H9 (cell line): ENCODE data around the gene CERS1. TPM values are rescaled to one million over a fixed set of nuclear protein-coding genes. Genes with fewer than 3 reads are reported as not detected.

ENCODE experiments used
- DNase-seq: peaks from one replicate; pipeline ENCODE4 v3.0.0-alpha.2; 2017
- H2AFZ ChIP-seq: one replicate; pipeline ENCODE4 v1.6.1; 2013; ENCODE audit warnings: mild to moderate bottlenecking, low read length, control low read depth, moderate library complexity
- H2AK5ac ChIP-seq: 2 replicates; pipeline ENCODE4 v1.6.1; 2013; ENCODE audit warnings: low read length, control low read depth, mixed read lengths; ENCODE audit not compliant: insufficient read length
- H2BK120ac ChIP-seq: one replicate; pipeline ENCODE4 v1.6.1; 2013; ENCODE audit warnings: low read depth, mild to moderate bottlenecking, low read length, control low read depth, inconsistent platforms; ENCODE audit not compliant: poor library complexity, severe bottlenecking
- H2BK12ac ChIP-seq: 2 replicates; pipeline ENCODE4 v1.6.1; 2013; ENCODE audit warnings: low read length, control low read depth, mixed read lengths, low read depth; ENCODE audit not compliant: insufficient read length
- H2BK15ac ChIP-seq: 2 replicates; pipeline ENCODE4 v1.6.1; 2013; ENCODE audit warnings: low read depth, low read length, control low read depth
- H2BK20ac ChIP-seq: one replicate; pipeline ENCODE4 v1.6.1; 2013; ENCODE audit warnings: low read depth, mild to moderate bottlenecking, low read length, control low read depth, inconsistent platforms; ENCODE audit not compliant: poor library complexity, severe bottlenecking
- H2BK5ac ChIP-seq: 2 replicates; pipeline ENCODE4 v1.6.1; 2013; ENCODE audit warnings: low read length, control low read depth, mixed read lengths; ENCODE audit not compliant: insufficient read length
- H3K14ac ChIP-seq: 2 replicates; pipeline ENCODE4 v1.6.1; 2013; ENCODE audit warnings: low read length, control low read depth; ENCODE audit not compliant: insufficient read depth
- H3K18ac ChIP-seq: 2 replicates; pipeline ENCODE4 v1.6.1; 2013; ENCODE audit warnings: low read depth, mild to moderate bottlenecking, mixed read lengths, low read length, control low read depth; ENCODE audit not compliant: insufficient read length
- H3K23ac ChIP-seq: 2 replicates; pipeline ENCODE4 v1.6.1; 2013; ENCODE audit warnings: low read length, control low read depth, mixed read lengths, low read depth; ENCODE audit not compliant: insufficient read length
- H3K23me2 ChIP-seq: 2 replicates; pipeline ENCODE4 v1.6.1; 2013; ENCODE audit warnings: low read depth, mild to moderate bottlenecking, mixed read lengths, low read length, control low read depth; ENCODE audit not compliant: insufficient read length, poor library complexity, severe bottlenecking
- H3K27ac ChIP-seq: 2 replicates; pipeline ENCODE4 v1.5.1; 2013; ENCODE audit warnings: low read length, control low read depth, mixed read lengths, low read depth; ENCODE audit not compliant: insufficient read length
- H3K27me3 ChIP-seq: 2 replicates; pipeline ENCODE4 v1.6.1; 2013; ENCODE audit warnings: low read length, control low read depth, inconsistent platforms; ENCODE audit not compliant: insufficient read depth
- H3K4ac ChIP-seq: 2 replicates; pipeline ENCODE4 v1.6.1; 2013; ENCODE audit warnings: low read depth, mild to moderate bottlenecking, control low read depth, inconsistent platforms, low read length, moderate library complexity
- H3K4me1 ChIP-seq: 2 replicates; pipeline ENCODE4 v1.6.1; 2013; ENCODE audit warnings: low read length, control low read depth, inconsistent platforms; ENCODE audit not compliant: insufficient read depth
- H3K4me2 ChIP-seq: 2 replicates; pipeline ENCODE4 v1.6.1; 2013; ENCODE audit warnings: low read length, control low read depth, mixed read lengths; ENCODE audit not compliant: insufficient read length, insufficient read depth
- H3K56ac ChIP-seq: 2 replicates; pipeline ENCODE4 v1.6.1; 2013; ENCODE audit warnings: low read depth, mild to moderate bottlenecking, mixed read lengths, low read length, control low read depth; ENCODE audit not compliant: insufficient read length
- H3K79me1 ChIP-seq: 2 replicates; pipeline ENCODE4 v1.6.1; 2013; ENCODE audit warnings: low read depth, mild to moderate bottlenecking, moderate library complexity, low read length, control low read depth, inconsistent platforms; ENCODE audit not compliant: insufficient read depth, poor library complexity, severe bottlenecking
- H3K79me2 ChIP-seq: 2 replicates; pipeline ENCODE4 v1.6.1; 2013; ENCODE audit warnings: low read length, control low read depth, inconsistent platforms; ENCODE audit not compliant: insufficient read depth
- H3K9ac ChIP-seq: 2 replicates; pipeline ENCODE4 v1.6.1; 2013; ENCODE audit warnings: low read length, control low read depth, mixed read lengths; ENCODE audit not compliant: insufficient read length; ENCODE audit errors: extremely low read depth
- H3K9me3 ChIP-seq: one replicate; pipeline ENCODE4 v1.6.1; 2013; ENCODE audit warnings: low read depth, low read length, inconsistent platforms; ENCODE audit not compliant: control insufficient read depth
- H3T11ph ChIP-seq: one replicate; pipeline ENCODE4 v1.6.1; 2013; ENCODE audit warnings: mild to moderate bottlenecking, low read length, control low read depth, inconsistent platforms
- H4K20me1 ChIP-seq: one replicate; pipeline ENCODE4 v1.6.1; 2013; ENCODE audit not compliant: control insufficient read depth, insufficient read length, insufficient read depth
- H4K5ac ChIP-seq: 2 replicates; pipeline ENCODE4 v1.6.1; 2013; ENCODE audit warnings: low read depth, mild to moderate bottlenecking, mixed read lengths, low read length, control low read depth; ENCODE audit not compliant: insufficient read length
- H4K8ac ChIP-seq: replicated peaks from 2 replicates; pipeline ENCODE4 v1.6.1; 2013; ENCODE audit warnings: low read length, control low read depth, mixed read lengths, low read depth; ENCODE audit not compliant: insufficient read length
- H4K91ac ChIP-seq: 2 replicates; pipeline ENCODE4 v1.6.1; 2013; ENCODE audit warnings: low read depth, mild to moderate bottlenecking, moderate library complexity, mixed read lengths, low read length, control low read depth; ENCODE audit not compliant: insufficient read length
- H3K27ac Mint-ChIP-seq, 3 experiments: 2 replicates in 2 of 3; 3 replicates in 1 of 3; pipeline ENCODE4 v1.8.0; 2020 to 2021; ENCODE audit warnings: mixed read lengths in 3 of 3, mild to moderate bottlenecking in 1 of 3, moderate library complexity in 1 of 3
- H3K27me3 Mint-ChIP-seq: 2 replicates; pipeline ENCODE4 v1.8.0; 2021; ENCODE audit warnings: low read depth, mild to moderate bottlenecking, moderate library complexity, mixed read lengths
- H3K36me3 Mint-ChIP-seq, 3 experiments: 2 replicates in 2 of 3; 3 replicates in 1 of 3; pipeline ENCODE4 v1.8.0; 2020 to 2021; ENCODE audit warnings: low read depth in 3 of 3, mixed read lengths in 3 of 3; ENCODE audit not compliant: insufficient read depth in 1 of 3
- H3K4me1 Mint-ChIP-seq, 2 experiments: 2 replicates each; pipeline ENCODE4 v1.8.0; 2020; ENCODE audit warnings: mixed read lengths in 2 of 2
- H3K4me3 Mint-ChIP-seq, 2 experiments: 2 replicates in 1 of 2; 3 replicates in 1 of 2; pipeline ENCODE4 v1.8.0; 2020 to 2021; ENCODE audit warnings: mild to moderate bottlenecking in 2 of 2, mixed read lengths in 2 of 2, moderate library complexity in 1 of 2
- H3K9me3 Mint-ChIP-seq, 2 experiments: 2 replicates in 1 of 2; 3 replicates in 1 of 2; pipeline ENCODE4 v1.8.0; 2020; ENCODE audit warnings: mild to moderate bottlenecking in 2 of 2, mixed read lengths in 2 of 2, moderate library complexity in 1 of 2
- CTCF ChIP-seq: fragments of 200-600 bp; sonication (generic); conservative IDR thresholded peaks from 3 replicates; pipeline ENCODE4 v1.8.0; 2021; ENCODE audit warnings: antibody characterized with exemption, mild to moderate bottlenecking
- WGBS: extraction: QIAGEN DNeasy Blood & Tissue Kit; methylation state at CpG from one replicate; pipeline ENCODE4 v1.1.7; 2013; ENCODE audit warnings: missing lambda C conversion rate, low lambda C conversion rate, mixed read lengths; ENCODE audit not compliant: insufficient read length; ENCODE audit errors: extremely low coverage; 5-methylcytosine and 5-hydroxymethylcytosine counted together
- total RNA-seq: library from RNA; stranded (reverse); gene quantifications from 2 replicates; pipeline ENCODE4 v1.2.1, GENCODE V29; 2021

CERS1 gene
- total RNA-seq, 1 experiment from 2014 or later: 19.3 TPM

GRCh38 chr19:18834644-18834984, 61.3 kb downstream of the CERS1 start:
- Mint-ChIP-seq H3K4me3 (peak overlapping the region; percentile 92 to 98), H3K27me3 (peaks cover 9% of the 10 kb centered on the region), H3K27ac (peak overlapping the region in 1 of 3 experiments; percentile 92; a peak in 3 of 7 replicates), H3K36me3 (peaks cover 24 to 48% (median 31%) of the 10 kb centered on the region in 3 experiments), H3K4me1 (peaks cover 38% of the 10 kb centered on the region in 2 experiments), H3K9me3 (no peaks in the 10 kb centered on the region)
- Histone ChIP-seq H3K23ac (no peak overlapping the region), H4K20me1 (no peaks in the 10 kb centered on the region), H3K9ac (no peak overlapping the region), H2BK20ac (no peak overlapping the region), H3T11ph (no peak overlapping the region), H3K79me2 (peaks cover 47% of the 10 kb centered on the region; the same call in 1 of the 2 replicates), H3K9me3 (no peaks in the 10 kb centered on the region), H2AK5ac (no peak overlapping the region), H3K27ac (no peak overlapping the region), H3K4ac (no peak overlapping the region), H2BK5ac (no peak overlapping the region), H4K8ac (no peak overlapping the region), H2BK15ac (no peak overlapping the region), H3K27me3 (no peaks in the 10 kb centered on the region), H3K14ac (no peak overlapping the region), H3K79me1 (peaks cover 3% of the 10 kb centered on the region), H2BK12ac (no peak overlapping the region), H3K18ac (no peak overlapping the region), H3K4me1 (no peaks in the 10 kb centered on the region; the same call in 1 of the 2 replicates), H3K4me2 (peak overlapping the region; percentile 90), H4K91ac (no peak overlapping the region), H3K56ac (no peak overlapping the region), H2BK120ac (no peak overlapping the region), H2AFZ (no peak overlapping the region), H4K5ac (no peak overlapping the region), H3K23me2 (peaks cover 8% of the 10 kb centered on the region)
- no CpG with 5 or more reads among the region's 4 CpGs for WGBS
- TF ChIP-seq CTCF: no peak
- no peak for DNase-seq
